ENCODE results near the gene CABS1. TPM values are rescaled to one million over a fixed set of nuclear protein-coding genes. Genes with fewer than 3 reads are reported as not detected.

The CABS1 gene
- total RNA-seq, 4 donors from 2014 or later = not detected

GRCh38 chr4:70299643-70300042 lies 35.1 kb upstream of the CABS1 start:
- WGBS, 2 donors (ENCODE audit: low coverage in 1 of 2) = no CpG with 5 or more reads among the region's 2 CpGs
- Histone ChIP-seq H3K4me1 (no peaks in the 10 kb centered on the region), H3K27ac (no peak overlapping the region), H3K36me3 (no peaks in the 10 kb centered on the region), H3K4me3 (no peak overlapping the region), H3K27me3 (no peaks in the 10 kb centered on the region), H3K9me3 (no peaks in the 10 kb centered on the region)
- ATAC-seq = no peak
- TF ChIP-seq EP300 (IDR thresholded peaks at IDR 0.05) (no peak), CTCF (IDR thresholded peaks at IDR 0.05) (no peak)

GRCh38 chr4:70300215-70300614 lies 34.6 kb upstream of the CABS1 start:
- no peak overlapping the region for H3K27ac ChIP-seq
- H3K9me3 ChIP-seq = no peaks in the 10 kb centered on the region
- H3K27me3 ChIP-seq = no peaks in the 10 kb centered on the region
- H3K36me3 ChIP-seq = no peaks in the 10 kb centered on the region
- H3K4me3 ChIP-seq = no peak overlapping the region
- no peak for TF ChIP-seq POLR2A (IDR thresholded peaks at IDR 0.05)
- TF ChIP-seq POLR2AphosphoS5 (IDR thresholded peaks at IDR 0.05) = no peak
- no peak for TF ChIP-seq EP300 (IDR thresholded peaks at IDR 0.05)
- no peak for TF ChIP-seq CTCF (IDR thresholded peaks at IDR 0.05)
- WGBS, 2 donors (ENCODE audit: low coverage in 1 of 2) = 80 to 96% methylated on average over 1 to 3 of the region's 4 CpGs
- no peaks in the 10 kb centered on the region for H3K4me1 ChIP-seq
- no peak for ATAC-seq

GRCh38 chr4:70303090-70303489 lies 31.7 kb upstream of the CABS1 start:
- TF ChIP-seq CTCF (IDR thresholded peaks at IDR 0.05) (no peak), POLR2AphosphoS5 (IDR thresholded peaks at IDR 0.05) (no peak)
- Histone ChIP-seq H3K36me3 (no peaks in the 10 kb centered on the region), H3K9me3 (no peaks in the 10 kb centered on the region), H3K4me1 (no peaks in the 10 kb centered on the region), H3K27me3 (no peaks in the 10 kb centered on the region), H3K27ac (no peak overlapping the region), H3K4me3 (no peak overlapping the region)
- 38 to 43% methylated on average over 1 of the region's 1 CpG for WGBS, 2 donors (ENCODE audit: low coverage in 1 of 2)
- no peak for ATAC-seq

DNA sequence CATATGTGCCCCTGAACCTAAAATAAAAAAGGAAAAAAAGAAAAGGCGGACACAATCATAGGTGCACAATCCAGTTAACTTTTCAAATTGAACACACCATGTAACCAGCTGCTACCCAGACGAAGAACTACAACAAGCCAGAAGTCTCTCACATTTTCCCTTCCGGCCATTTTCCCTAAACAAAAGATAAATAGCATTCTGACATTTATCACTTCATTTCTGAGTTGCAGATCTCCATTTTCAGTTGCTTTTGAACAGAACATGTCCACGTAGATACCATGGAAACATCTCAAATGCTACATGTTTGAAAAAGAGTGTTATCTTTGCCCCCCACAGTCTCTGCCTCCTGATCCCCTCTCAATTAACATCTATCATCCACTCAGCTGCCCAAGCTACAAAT lies 29.2 kb upstream of the CABS1 start:
- TF ChIP-seq POLR2A (IDR thresholded peaks at IDR 0.05) = no peak
- TF ChIP-seq CTCF (IDR thresholded peaks at IDR 0.05) = no peak
- no peak for TF ChIP-seq POLR2AphosphoS5 (IDR thresholded peaks at IDR 0.05)
- no peak for TF ChIP-seq EP300 (IDR thresholded peaks at IDR 0.05)
- Histone ChIP-seq H3K36me3 (no peaks in the 10 kb centered on the region), H3K4me3 (no peak overlapping the region), H3K27me3 (no peaks in the 10 kb centered on the region), H3K9me3 (no peaks in the 10 kb centered on the region), H3K4me1 (no peaks in the 10 kb centered on the region), H3K27ac (no peak overlapping the region)
- WGBS, 2 donors (ENCODE audit: low coverage in 1 of 2) = 60 to 62% methylated on average over 4 of the region's 4 CpGs
- ATAC-seq = no peak

- no peaks in the 10 kb centered on the region for H3K9me3 ChIP-seq
- no peak overlapping the region for H3K27ac ChIP-seq
- ATAC-seq = no peak
- no peaks in the 10 kb centered on the region for H3K4me1 ChIP-seq
- WGBS, 2 donors (ENCODE audit: low coverage in 1 of 2) = 38 to 55% methylated on average over 2 of the region's 2 CpGs
- no peaks in the 10 kb centered on the region for H3K36me3 ChIP-seq
- H3K4me3 ChIP-seq = no peak overlapping the region
- H3K27me3 ChIP-seq = no peaks in the 10 kb centered on the region
- no peak for TF ChIP-seq EP300 (IDR thresholded peaks at IDR 0.05)
- no peak for TF ChIP-seq POLR2A (IDR thresholded peaks at IDR 0.05)
- TF ChIP-seq CTCF (IDR thresholded peaks at IDR 0.05) = no peak
- no peak for TF ChIP-seq POLR2AphosphoS5 (IDR thresholded peaks at IDR 0.05)
Observed at GRCh38 chr4:70306076-70306475, 28.7 kb upstream of the CABS1 start.
